ENCODE results near the gene SNTA1. TPM values are rescaled to one million over a fixed set of nuclear protein-coding genes. Genes with fewer than 3 reads are reported as not detected.
A peak's percentile ranks its signal among the peaks of the same experiment; 100 is the strongest.

SNTA1 gene
- total and polyA plus RNA-seq, 2 experiments from 2014 or later: 24.6 to 28.0 TPM

- Histone ChIP-seq H3K4me2 (no peak overlapping the region), H4K20me1 (ENCODE audit: insufficient read depth, poor library complexity, severe bottlenecking) (no peaks in the 10 kb centered on the region), H3K9me3 (ENCODE audit: low read depth) (no peaks in the 10 kb centered on the region), H3K27ac (no peak overlapping the region), H3K9me2 (replicated peaks; ENCODE audit: insufficient read depth) (no peaks in the 10 kb centered on the region), H3K4me3 (no peak overlapping the region), H3K36me3 (replicated peaks; ENCODE audit: insufficient read depth, low read depth) (no peaks in the 10 kb centered on the region), H2AFZ (no peak overlapping the region), H3K79me2 (peaks cover 2% of the 10 kb centered on the region), H3K4me1 (ENCODE audit: insufficient read depth) (peaks cover 8% of the 10 kb centered on the region), H3K27me3 (no peaks in the 10 kb centered on the region)
- 88% methylated on average over 2 of the region's 2 CpGs for WGBS (ENCODE audit: low lambda C conversion rate, missing lambda C conversion rate)
- TF ChIP-seq EZH2phosphoT487 (IDR thresholded peaks at IDR 0.05; ENCODE audit: low read depth, severe bottlenecking, unreplicated experiment): no peak
- TF ChIP-seq, protein P1, sequence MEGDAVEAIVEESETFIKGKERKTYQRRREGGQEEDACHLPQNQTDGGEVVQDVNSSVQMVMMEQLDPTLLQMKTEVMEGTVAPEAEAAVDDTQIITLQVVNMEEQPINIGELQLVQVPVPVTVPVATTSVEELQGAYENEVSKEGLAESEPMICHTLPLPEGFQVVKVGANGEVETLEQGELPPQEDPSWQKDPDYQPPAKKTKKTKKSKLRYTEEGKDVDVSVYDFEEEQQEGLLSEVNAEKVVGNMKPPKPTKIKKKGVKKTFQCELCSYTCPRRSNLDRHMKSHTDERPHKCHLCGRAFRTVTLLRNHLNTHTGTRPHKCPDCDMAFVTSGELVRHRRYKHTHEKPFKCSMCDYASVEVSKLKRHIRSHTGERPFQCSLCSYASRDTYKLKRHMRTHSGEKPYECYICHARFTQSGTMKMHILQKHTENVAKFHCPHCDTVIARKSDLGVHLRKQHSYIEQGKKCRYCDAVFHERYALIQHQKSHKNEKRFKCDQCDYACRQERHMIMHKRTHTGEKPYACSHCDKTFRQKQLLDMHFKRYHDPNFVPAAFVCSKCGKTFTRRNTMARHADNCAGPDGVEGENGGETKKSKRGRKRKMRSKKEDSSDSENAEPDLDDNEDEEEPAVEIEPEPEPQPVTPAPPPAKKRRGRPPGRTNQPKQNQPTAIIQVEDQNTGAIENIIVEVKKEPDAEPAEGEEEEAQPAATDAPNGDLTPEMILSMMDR (IDR thresholded peaks at IDR 0.05; ENCODE audit: poor library complexity): no peak
- TF ChIP-seq EZH2 (IDR thresholded peaks at IDR 0.05; ENCODE audit: borderline replicate concordance): no peak
- DNase-seq (ENCODE audit: low spot score): no peak
Measured at GRCh38 chr20:33438481-33438880, 5.1 kb downstream of the SNTA1 start.

- Histone ChIP-seq H3K4me2 (no peak overlapping the region), H3K27ac (no peak overlapping the region), H3K27me3 (no peaks in the 10 kb centered on the region), H3K36me3 (replicated peaks; ENCODE audit: insufficient read depth, low read depth) (no peaks in the 10 kb centered on the region), H4K20me1 (ENCODE audit: insufficient read depth, poor library complexity, severe bottlenecking) (no peaks in the 10 kb centered on the region), H3K4me1 (ENCODE audit: insufficient read depth) (peaks cover 4% of the 10 kb centered on the region), H3K4me3 (no peak overlapping the region), H3K79me2 (peaks cover 2% of the 10 kb centered on the region), H3K9me3 (ENCODE audit: low read depth) (no peaks in the 10 kb centered on the region), H2AFZ (no peak overlapping the region), H3K9me2 (replicated peaks; ENCODE audit: insufficient read depth) (no peaks in the 10 kb centered on the region)
- peak; percentile 26 for DNase-seq (ENCODE audit: low spot score)
- TF ChIP-seq EZH2phosphoT487 (IDR thresholded peaks at IDR 0.05; ENCODE audit: low read depth, severe bottlenecking, unreplicated experiment) (no peak), EZH2 (IDR thresholded peaks at IDR 0.05; ENCODE audit: borderline replicate concordance) (no peak)
- TF ChIP-seq, protein P1 (IDR thresholded peaks at IDR 0.05; ENCODE audit: poor library complexity): no peak
- WGBS (ENCODE audit: low lambda C conversion rate, missing lambda C conversion rate): 83% methylated on average over 12 of the region's 12 CpGs
Measured at GRCh38 chr20:33437141-33437911, 6.2 kb downstream of the SNTA1 start.

DNA sequence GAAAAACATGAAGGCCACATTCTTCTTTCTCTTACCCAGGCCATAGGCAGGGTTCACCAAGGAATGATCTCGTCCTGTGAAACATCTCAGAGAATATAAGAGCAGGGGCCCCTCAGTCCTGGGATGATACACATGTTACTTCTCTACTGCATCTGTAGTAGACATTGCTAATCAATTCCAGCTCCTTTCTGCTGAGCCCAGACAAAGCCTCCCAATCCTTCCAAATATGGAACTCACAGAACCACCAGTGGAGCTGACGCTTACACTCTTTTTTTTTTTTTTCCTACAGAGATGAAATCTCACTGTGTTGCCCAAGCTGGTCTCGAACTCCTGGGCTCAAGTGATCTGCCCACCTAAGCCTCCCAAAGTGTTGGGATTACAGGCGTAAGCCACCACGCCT is 9.1 kb downstream of the SNTA1 start:
- no peaks in the 10 kb centered on the region for H3K4me1 ChIP-seq (ENCODE audit: insufficient read depth)
- H3K79me2 ChIP-seq: no peaks in the 10 kb centered on the region
- TF ChIP-seq EZH2 (IDR thresholded peaks at IDR 0.05; ENCODE audit: borderline replicate concordance) (no peak), EZH2phosphoT487 (IDR thresholded peaks at IDR 0.05; ENCODE audit: low read depth, severe bottlenecking, unreplicated experiment) (no peak)
- TF ChIP-seq, protein P1 (IDR thresholded peaks at IDR 0.05; ENCODE audit: poor library complexity): no peak
- no peak overlapping the region for H3K27ac ChIP-seq
- no peaks in the 10 kb centered on the region for H3K9me3 ChIP-seq (ENCODE audit: low read depth)
- DNase-seq (ENCODE audit: low spot score): no peak
- no peaks in the 10 kb centered on the region for H3K9me2 ChIP-seq (replicated peaks; ENCODE audit: insufficient read depth)
- no peak overlapping the region for H3K4me2 ChIP-seq
- WGBS (ENCODE audit: low lambda C conversion rate, missing lambda C conversion rate): 87% methylated on average over 5 of the region's 5 CpGs
- H4K20me1 ChIP-seq (ENCODE audit: insufficient read depth, poor library complexity, severe bottlenecking): no peaks in the 10 kb centered on the region
- no peak overlapping the region for H3K4me3 ChIP-seq
- no peaks in the 10 kb centered on the region for H3K36me3 ChIP-seq (replicated peaks; ENCODE audit: insufficient read depth, low read depth)
- no peaks in the 10 kb centered on the region for H3K27me3 ChIP-seq
- no peak overlapping the region for H2AFZ ChIP-seq
